GM21515 (cell line): ENCODE measurements around the gene MLC1.

Experiments
- ATAC-seq: cut with Tn5 transposase; IDR thresholded peaks from one replicate; pipeline ENCODE4 v1.9.1; 2021; ENCODE audit not compliant: unreplicated experiment

The MLC1 gene

GRCh38 chr22:50016988-50017700 lies 68.1 kb downstream of the MLC1 start:
- no peak for ATAC-seq

GRCh38 chr22:50016308-50016987 lies 68.8 kb downstream of the MLC1 start:
- ATAC-seq = no peak

GRCh38 chr22:50015451-50016307 lies 69.5 kb downstream of the MLC1 start:
- no peak for ATAC-seq

- ATAC-seq = no peak
Observed at GRCh38 chr22:50014655-50015401, 70.4 kb downstream of the MLC1 start.

GRCh38 chr22:50014053-50014501 lies 71.1 kb downstream of the MLC1 start:
- ATAC-seq = no peak

- no peak for ATAC-seq
Observed at GRCh38 chr22:50012211-50013181, 72.7 kb downstream of the MLC1 start, which contains the start of gene IL17REL. Gene IL17REL (minus strand): TSS chr22:50012765. CDS start chr22:50012646, 119 bp downstream.

GRCh38 chr22:50011447-50012210 lies 73.6 kb downstream of the MLC1 start:
- no peak for ATAC-seq

- ATAC-seq = no peak
Observed at GRCh38 chr22:50010676-50011446, 74.4 kb downstream of the MLC1 start.

GRCh38 chr22:50009765-50010675 lies 75.2 kb downstream of the MLC1 start:
- ATAC-seq = no peak
